ENCODE data around the gene TMEM31.

GRCh38 chrX:103734125-103734760, 23.5 kb downstream of the TMEM31 start:
- TF ChIP-seq EZH2 (IDR thresholded peaks at IDR 0.05; ENCODE audit: insufficient read depth, poor library complexity, severe bottlenecking) (no peak), EZH2phosphoT487 (IDR thresholded peaks at IDR 0.05; ENCODE audit: insufficient read depth, low read depth) (no peak)

All from GM23248 (cell line).